OCI-LY1 (cell line): ENCODE measurements around the gene FRK.

Experiments
- H2AFZ ChIP-seq: fragments of 200-600 bp; sonication (generic), shearing (Covaris generic); 2 replicates; pipeline ENCODE4 v1.6.0; 2014; ENCODE audit warnings: antibody characterized with exemption, mild to moderate bottlenecking, low read length
- H3F3A ChIP-seq: fragments of 200-600 bp; sonication (generic), shearing (Covaris generic); 2 replicates; pipeline ENCODE4 v1.6.0; 2014; ENCODE audit warnings: mild to moderate bottlenecking, antibody characterized with exemption, low read length, moderate library complexity; ENCODE audit not compliant: insufficient read depth
- H3K27ac ChIP-seq: fragments of 200-600 bp; sonication (generic); 2 replicates; pipeline ENCODE4 v1.5.1; 2014; ENCODE audit warnings: low read length, mixed run types, mild to moderate bottlenecking, low read depth; ENCODE audit not compliant: poor library complexity, severe bottlenecking
- H3K27me3 ChIP-seq: fragments of 200-600 bp; sonication (generic); 2 replicates; pipeline ENCODE4 v1.6.0; 2014; ENCODE audit warnings: antibody characterized with exemption, mild to moderate bottlenecking, low read length, moderate library complexity; ENCODE audit not compliant: insufficient read depth
- H3K36me3 ChIP-seq: fragments of 200-600 bp; sonication (generic); 2 replicates; pipeline ENCODE4 v1.6.1; 2014; ENCODE audit warnings: mild to moderate bottlenecking, antibody characterized with exemption, low read length, moderate library complexity, mixed read lengths; ENCODE audit not compliant: insufficient read depth
- H3K4me1 ChIP-seq: fragments of 200-600 bp; sonication (generic); 2 replicates; pipeline ENCODE4 v1.5.1; 2014; ENCODE audit warnings: mild to moderate bottlenecking, low read length, moderate library complexity; ENCODE audit not compliant: insufficient read depth, severe bottlenecking
- H3K4me2 ChIP-seq: fragments of 200-600 bp; sonication (generic), shearing (Covaris generic); 2 replicates; pipeline ENCODE4 v1.6.1; 2014; ENCODE audit warnings: low read length
- H3K4me3 ChIP-seq: fragments of 200-600 bp; sonication (generic); 2 replicates; pipeline ENCODE4 v1.5.1; 2014; ENCODE audit warnings: low read length, low read depth, mild to moderate bottlenecking, mixed read lengths; ENCODE audit not compliant: poor library complexity, severe bottlenecking
- H3K79me2 ChIP-seq: fragments of 200-600 bp; shearing (Covaris generic); 2 replicates; pipeline ENCODE4 v1.6.1; 2016; ENCODE audit warnings: mixed run types, low read length, mixed read lengths; ENCODE audit not compliant: insufficient read depth
- H3K9ac ChIP-seq: fragments of 200-600 bp; sonication (generic), shearing (Covaris generic); 2 replicates; pipeline ENCODE4 v1.6.1; 2014; ENCODE audit warnings: mild to moderate bottlenecking, low read length, mixed read lengths
- H3K9me2 ChIP-seq: fragments of 200-600 bp; sonication (generic), shearing (Covaris generic); 2 replicates; pipeline ENCODE4 v1.6.1; 2014; ENCODE audit warnings: low read depth, mild to moderate bottlenecking, low read length, mixed read lengths
- H3K9me3 ChIP-seq: fragments of 200-600 bp; shearing (Covaris generic); 2 replicates; pipeline ENCODE4 v1.6.1; 2014; ENCODE audit warnings: low read length, mixed read lengths
- H4K20me1 ChIP-seq: fragments of 200-600 bp; sonication (generic), shearing (Covaris generic); 2 replicates; pipeline ENCODE4 v1.6.0; 2016; ENCODE audit warnings: mild to moderate bottlenecking, low read length; ENCODE audit not compliant: insufficient read depth
- CTCF ChIP-seq: fragments of 200-600 bp; sonication (generic), shearing (Covaris generic); IDR thresholded peaks from 2 replicates; pipeline ENCODE4 v1.5.1; 2017; ENCODE audit warnings: mild to moderate bottlenecking, antibody characterized with exemption, low read length, moderate library complexity, mixed read lengths
- EZH2 ChIP-seq: fragments of 200-600 bp; sonication (generic), shearing (Covaris generic); IDR thresholded peaks from 2 replicates; pipeline ENCODE4 v1.8.0; 2017; ENCODE audit warnings: borderline replicate concordance, mixed run types, mild to moderate bottlenecking, antibody characterized with exemption, low read length, moderate library complexity, mixed read lengths

The FRK gene

GRCh38 chr6:116094041-116094440 is 33.4 kb upstream of the FRK start:
- Histone ChIP-seq H3K79me2 (no peaks in the 10 kb centered on the region), H3K4me1 (no peaks in the 10 kb centered on the region), H3K36me3 (no peaks in the 10 kb centered on the region), H3F3A (no peaks in the 10 kb centered on the region), H3K27ac (no peak overlapping the region), H3K9ac (no peak overlapping the region), H4K20me1 (no peaks in the 10 kb centered on the region), H2AFZ (no peak overlapping the region), H3K4me2 (no peak overlapping the region), H3K9me2 (no peaks in the 10 kb centered on the region), H3K27me3 (no peaks in the 10 kb centered on the region), H3K9me3 (no peaks in the 10 kb centered on the region; the same call in 1 of the 2 replicates), H3K4me3 (no peak overlapping the region)
- TF ChIP-seq CTCF: no peak
- no peak for TF ChIP-seq EZH2

GRCh38 chr6:116090251-116090650 is 29.6 kb upstream of the FRK start:
- TF ChIP-seq EZH2: no peak
- TF ChIP-seq CTCF: no peak
- Histone ChIP-seq H3F3A (no peaks in the 10 kb centered on the region), H3K4me3 (no peak overlapping the region), H3K9me2 (no peaks in the 10 kb centered on the region), H3K36me3 (no peaks in the 10 kb centered on the region), H3K27me3 (no peaks in the 10 kb centered on the region), H3K27ac (no peak overlapping the region), H3K9ac (no peak overlapping the region), H3K9me3 (no peaks in the 10 kb centered on the region), H3K4me2 (no peak overlapping the region), H4K20me1 (no peaks in the 10 kb centered on the region), H2AFZ (no peak overlapping the region), H3K4me1 (no peaks in the 10 kb centered on the region), H3K79me2 (no peaks in the 10 kb centered on the region)

GRCh38 chr6:116088946-116089345 is 28.3 kb upstream of the FRK start:
- Histone ChIP-seq H4K20me1 (no peaks in the 10 kb centered on the region), H3K27me3 (no peaks in the 10 kb centered on the region), H3K4me2 (no peak overlapping the region)

More at GRCh38 chr6:116088946-116089345, 28.3 kb upstream of the FRK start:
- H3K36me3 ChIP-seq: no peaks in the 10 kb centered on the region
- no peak overlapping the region for H3K9ac ChIP-seq
- H3K9me3 ChIP-seq: no peaks in the 10 kb centered on the region
- H3K4me1 ChIP-seq: no peaks in the 10 kb centered on the region
- H3K4me3 ChIP-seq: no peak overlapping the region
- H3F3A ChIP-seq: no peaks in the 10 kb centered on the region
- no peak overlapping the region for H3K27ac ChIP-seq
- no peaks in the 10 kb centered on the region for H3K79me2 ChIP-seq
- H2AFZ ChIP-seq: no peak overlapping the region
- TF ChIP-seq CTCF (no peak), EZH2 (no peak)
- no peaks in the 10 kb centered on the region for H3K9me2 ChIP-seq
